ENCODE data around the gene DDB1.

- TF ChIP-seq FOXK2 (IDR thresholded peaks at IDR 0.05) (no peak), POLR2A (IDR thresholded peaks at IDR 0.05; ENCODE audit: low read depth, low read length) (0 out of 2 replicates have a peak, but pooled peaks have one; percentile 48), KDM1A (IDR thresholded peaks at IDR 0.05; ENCODE audit: borderline replicate concordance) (no peak), CTCF (IDR thresholded peaks at IDR 0.05 in 2 of 3, conservative IDR thresholded peaks at IDR 0.05 in 1 of 3; ENCODE audit: control insufficient read depth in 2 of 3, extremely low read depth in 1 of 3, insufficient read depth in 1 of 3, low read depth in 3 of 3, low read length in 3 of 3) (peak in 1 of 3 experiments; percentile 11; a peak in 1 of 6 replicates), RAD21 (IDR thresholded peaks at IDR 0.05; ENCODE audit: insufficient read depth, low read depth, low read length) (no peak), GABPA (IDR thresholded peaks at IDR 0.05; ENCODE audit: low read depth) (no peak), MAX (IDR thresholded peaks at IDR 0.05; ENCODE audit: low read depth, low read length) (no peak), ASH2L (IDR thresholded peaks at IDR 0.05; ENCODE audit: borderline replicate concordance, low read depth) (no peak), JUNB (IDR thresholded peaks at IDR 0.05) (no peak), YY1 (IDR thresholded peaks at IDR 0.05; ENCODE audit: low read depth, low read length) (no peak), ZNF274 (IDR thresholded peaks at IDR 0.05; ENCODE audit: insufficient read depth, insufficient read length) (no peak), JUND (IDR thresholded peaks at IDR 0.05; ENCODE audit: low read depth, low read length) (no peak)
Observed at GRCh38 chr11:61293867-61294716, 38.8 kb downstream of the DDB1 start.

All from GM12878 (cell line).